HG02678 (cell line): Measurements from ENCODE around the gene EP300.
A peak's percentile ranks its signal among the peaks of the same experiment; 100 is the strongest.
"Not testable (repeated sequence)": the region's sequence is repeated elsewhere in the genome, so short reads cannot be mapped to it uniquely, and the experiment has no call there.

Experiments used
- ATAC-seq: cut with Tn5 transposase; IDR thresholded peaks from one replicate; pipeline ENCODE4 v1.9.1; 2021; ENCODE audit warnings: mild to moderate bottlenecking, moderate library complexity; ENCODE audit not compliant: unreplicated experiment

Gene EP300

GRCh38 chr22:41092023-41092817 lies at the start of gene EP300:
EP300 (plus strand) TSS chr22:41092592; CDS start chr22:41093005, 413 bp downstream.
- peak; percentile 48 for ATAC-seq

- no peak for ATAC-seq
These were observed 48.7 kb upstream of the EP300 start for GRCh38 chr22:41043722-41044121.

- ATAC-seq: not testable (repeated sequence)
These were observed 46.8 kb upstream of the EP300 start for GRCh38 chr22:41045575-41045974.

GRCh38 chr22:41047801-41048211 lies 44.6 kb upstream of the EP300 start:
- no peak for ATAC-seq

GRCh38 chr22:41048345-41048744 lies 44.0 kb upstream of the EP300 start:
- ATAC-seq: not testable (repeated sequence)

- no peak for ATAC-seq
These were observed 43.3 kb upstream of the EP300 start for GRCh38 chr22:41048791-41049717.

GRCh38 chr22:41049795-41050194 lies 42.6 kb upstream of the EP300 start:
- not testable (repeated sequence) for ATAC-seq

GRCh38 chr22:41050883-41051282 lies 41.5 kb upstream of the EP300 start:
- no peak for ATAC-seq

GRCh38 chr22:41052661-41053490 lies 39.5 kb upstream of the EP300 start:
- ATAC-seq: no peak

GRCh38 chr22:41057076-41057475 lies 35.3 kb upstream of the EP300 start:
- no peak for ATAC-seq

- no peak for ATAC-seq
These were observed 30.2 kb upstream of the EP300 start for GRCh38 chr22:41062146-41062545.

GRCh38 chr22:41064326-41064725 lies 28.1 kb upstream of the EP300 start:
- ATAC-seq: not testable (repeated sequence)

GRCh38 chr22:41066341-41066740 lies 26.1 kb upstream of the EP300 start:
- not testable (repeated sequence) for ATAC-seq

GRCh38 chr22:41067968-41068367 lies 24.4 kb upstream of the EP300 start:
- not testable (repeated sequence) for ATAC-seq

GRCh38 chr22:41070665-41071331 lies 21.6 kb upstream of the EP300 start:
- no peak for ATAC-seq

GRCh38 chr22:41074061-41074460 lies 18.3 kb upstream of the EP300 start:
- ATAC-seq: no peak

GRCh38 chr22:41074466-41074865 lies 17.9 kb upstream of the EP300 start:
- no peak for ATAC-seq

GRCh38 chr22:41074941-41075710 lies 17.3 kb upstream of the EP300 start:
- ATAC-seq: no peak

GRCh38 chr22:41075946-41076345 lies 16.4 kb upstream of the EP300 start:
- no peak for ATAC-seq
